H9 (cell line): ENCODE measurements around the gene SKAP1. TPM values are rescaled to one million over a fixed set of nuclear protein-coding genes. Genes with fewer than 3 reads are reported as not detected.

Experiments
- DNase-seq: peaks from one replicate; pipeline ENCODE4 v3.0.0-alpha.2; 2017
- H2AFZ ChIP-seq: one replicate; pipeline ENCODE4 v1.6.1; 2013; ENCODE audit warnings: mild to moderate bottlenecking, low read length, control low read depth, moderate library complexity
- H2AK5ac ChIP-seq: 2 replicates; pipeline ENCODE4 v1.6.1; 2013; ENCODE audit warnings: low read length, control low read depth, mixed read lengths; ENCODE audit not compliant: insufficient read length
- H2BK120ac ChIP-seq: one replicate; pipeline ENCODE4 v1.6.1; 2013; ENCODE audit warnings: low read depth, mild to moderate bottlenecking, low read length, control low read depth, inconsistent platforms; ENCODE audit not compliant: poor library complexity, severe bottlenecking
- H2BK12ac ChIP-seq: 2 replicates; pipeline ENCODE4 v1.6.1; 2013; ENCODE audit warnings: low read length, control low read depth, mixed read lengths, low read depth; ENCODE audit not compliant: insufficient read length
- H2BK15ac ChIP-seq: 2 replicates; pipeline ENCODE4 v1.6.1; 2013; ENCODE audit warnings: low read depth, low read length, control low read depth
- H2BK20ac ChIP-seq: one replicate; pipeline ENCODE4 v1.6.1; 2013; ENCODE audit warnings: low read depth, mild to moderate bottlenecking, low read length, control low read depth, inconsistent platforms; ENCODE audit not compliant: poor library complexity, severe bottlenecking
- H2BK5ac ChIP-seq: 2 replicates; pipeline ENCODE4 v1.6.1; 2013; ENCODE audit warnings: low read length, control low read depth, mixed read lengths; ENCODE audit not compliant: insufficient read length
- H3K14ac ChIP-seq: 2 replicates; pipeline ENCODE4 v1.6.1; 2013; ENCODE audit warnings: low read length, control low read depth; ENCODE audit not compliant: insufficient read depth
- H3K18ac ChIP-seq: 2 replicates; pipeline ENCODE4 v1.6.1; 2013; ENCODE audit warnings: low read depth, mild to moderate bottlenecking, mixed read lengths, low read length, control low read depth; ENCODE audit not compliant: insufficient read length
- H3K23ac ChIP-seq: 2 replicates; pipeline ENCODE4 v1.6.1; 2013; ENCODE audit warnings: low read length, control low read depth, mixed read lengths, low read depth; ENCODE audit not compliant: insufficient read length
- H3K23me2 ChIP-seq: 2 replicates; pipeline ENCODE4 v1.6.1; 2013; ENCODE audit warnings: low read depth, mild to moderate bottlenecking, mixed read lengths, low read length, control low read depth; ENCODE audit not compliant: insufficient read length, poor library complexity, severe bottlenecking
- H3K27ac ChIP-seq: 2 replicates; pipeline ENCODE4 v1.5.1; 2013; ENCODE audit warnings: low read length, control low read depth, mixed read lengths, low read depth; ENCODE audit not compliant: insufficient read length
- H3K27me3 ChIP-seq: 2 replicates; pipeline ENCODE4 v1.6.1; 2013; ENCODE audit warnings: low read length, control low read depth, inconsistent platforms; ENCODE audit not compliant: insufficient read depth
- H3K4ac ChIP-seq: 2 replicates; pipeline ENCODE4 v1.6.1; 2013; ENCODE audit warnings: low read depth, mild to moderate bottlenecking, control low read depth, inconsistent platforms, low read length, moderate library complexity
- H3K4me1 ChIP-seq: 2 replicates; pipeline ENCODE4 v1.6.1; 2013; ENCODE audit warnings: low read length, control low read depth, inconsistent platforms; ENCODE audit not compliant: insufficient read depth
- H3K4me2 ChIP-seq: 2 replicates; pipeline ENCODE4 v1.6.1; 2013; ENCODE audit warnings: low read length, control low read depth, mixed read lengths; ENCODE audit not compliant: insufficient read length, insufficient read depth
- H3K56ac ChIP-seq: 2 replicates; pipeline ENCODE4 v1.6.1; 2013; ENCODE audit warnings: low read depth, mild to moderate bottlenecking, mixed read lengths, low read length, control low read depth; ENCODE audit not compliant: insufficient read length
- H3K79me1 ChIP-seq: 2 replicates; pipeline ENCODE4 v1.6.1; 2013; ENCODE audit warnings: low read depth, mild to moderate bottlenecking, moderate library complexity, low read length, control low read depth, inconsistent platforms; ENCODE audit not compliant: insufficient read depth, poor library complexity, severe bottlenecking
- H3K79me2 ChIP-seq: 2 replicates; pipeline ENCODE4 v1.6.1; 2013; ENCODE audit warnings: low read length, control low read depth, inconsistent platforms; ENCODE audit not compliant: insufficient read depth
- H3K9ac ChIP-seq: 2 replicates; pipeline ENCODE4 v1.6.1; 2013; ENCODE audit warnings: low read length, control low read depth, mixed read lengths; ENCODE audit not compliant: insufficient read length; ENCODE audit errors: extremely low read depth
- H3K9me3 ChIP-seq: one replicate; pipeline ENCODE4 v1.6.1; 2013; ENCODE audit warnings: low read depth, low read length, inconsistent platforms; ENCODE audit not compliant: control insufficient read depth
- H3T11ph ChIP-seq: one replicate; pipeline ENCODE4 v1.6.1; 2013; ENCODE audit warnings: mild to moderate bottlenecking, low read length, control low read depth, inconsistent platforms
- H4K20me1 ChIP-seq: one replicate; pipeline ENCODE4 v1.6.1; 2013; ENCODE audit not compliant: control insufficient read depth, insufficient read length, insufficient read depth
- H4K5ac ChIP-seq: 2 replicates; pipeline ENCODE4 v1.6.1; 2013; ENCODE audit warnings: low read depth, mild to moderate bottlenecking, mixed read lengths, low read length, control low read depth; ENCODE audit not compliant: insufficient read length
- H4K8ac ChIP-seq: replicated peaks from 2 replicates; pipeline ENCODE4 v1.6.1; 2013; ENCODE audit warnings: low read length, control low read depth, mixed read lengths, low read depth; ENCODE audit not compliant: insufficient read length
- H4K91ac ChIP-seq: 2 replicates; pipeline ENCODE4 v1.6.1; 2013; ENCODE audit warnings: low read depth, mild to moderate bottlenecking, moderate library complexity, mixed read lengths, low read length, control low read depth; ENCODE audit not compliant: insufficient read length
- H3K27ac Mint-ChIP-seq, 3 experiments: 2 replicates in 2 of 3; 3 replicates in 1 of 3; pipeline ENCODE4 v1.8.0; 2020 to 2021; ENCODE audit warnings: mixed read lengths in 3 of 3, mild to moderate bottlenecking in 1 of 3, moderate library complexity in 1 of 3
- H3K27me3 Mint-ChIP-seq: 2 replicates; pipeline ENCODE4 v1.8.0; 2021; ENCODE audit warnings: low read depth, mild to moderate bottlenecking, moderate library complexity, mixed read lengths
- H3K36me3 Mint-ChIP-seq, 3 experiments: 2 replicates in 2 of 3; 3 replicates in 1 of 3; pipeline ENCODE4 v1.8.0; 2020 to 2021; ENCODE audit warnings: low read depth in 3 of 3, mixed read lengths in 3 of 3; ENCODE audit not compliant: insufficient read depth in 1 of 3
- H3K4me1 Mint-ChIP-seq, 2 experiments: 2 replicates each; pipeline ENCODE4 v1.8.0; 2020; ENCODE audit warnings: mixed read lengths in 2 of 2
- H3K4me3 Mint-ChIP-seq, 2 experiments: 2 replicates in 1 of 2; 3 replicates in 1 of 2; pipeline ENCODE4 v1.8.0; 2020 to 2021; ENCODE audit warnings: mild to moderate bottlenecking in 2 of 2, mixed read lengths in 2 of 2, moderate library complexity in 1 of 2
- H3K9me3 Mint-ChIP-seq, 2 experiments: 2 replicates in 1 of 2; 3 replicates in 1 of 2; pipeline ENCODE4 v1.8.0; 2020; ENCODE audit warnings: mild to moderate bottlenecking in 2 of 2, mixed read lengths in 2 of 2, moderate library complexity in 1 of 2
- CTCF ChIP-seq: fragments of 200-600 bp; sonication (generic); conservative IDR thresholded peaks from 3 replicates; pipeline ENCODE4 v1.8.0; 2021; ENCODE audit warnings: antibody characterized with exemption, mild to moderate bottlenecking
- WGBS: extraction: QIAGEN DNeasy Blood & Tissue Kit; methylation state at CpG from one replicate; pipeline ENCODE4 v1.1.7; 2013; ENCODE audit warnings: missing lambda C conversion rate, low lambda C conversion rate, mixed read lengths; ENCODE audit not compliant: insufficient read length; ENCODE audit errors: extremely low coverage; 5-methylcytosine and 5-hydroxymethylcytosine counted together
- total RNA-seq: library from RNA; stranded (reverse); gene quantifications from 2 replicates; pipeline ENCODE4 v1.2.1, GENCODE V29; 2021

The SKAP1 gene
- total RNA-seq, 1 experiment from 2014 or later = not detected

- H3K27me3 Mint-ChIP-seq = no peaks in the 10 kb centered on the region
- no CpG with 5 or more reads among the region's 9 CpGs for WGBS
- H3K27ac ChIP-seq = no peak overlapping the region
Observed at GRCh38 chr17:48125829-48126531, 304.0 kb downstream of the SKAP1 start.

More at GRCh38 chr17:48125829-48126531, 304.0 kb downstream of the SKAP1 start:
- Histone ChIP-seq H3K23me2 (no peaks in the 10 kb centered on the region), H2BK12ac (no peak overlapping the region), H4K91ac (no peak overlapping the region), H3K4me2 (no peak overlapping the region), H3K14ac (no peak overlapping the region), H3K79me2 (no peaks in the 10 kb centered on the region), H3K23ac (no peak overlapping the region), H3K18ac (no peak overlapping the region), H3T11ph (no peak overlapping the region), H2AFZ (no peak overlapping the region), H3K27me3 (no peaks in the 10 kb centered on the region), H2BK5ac (no peak overlapping the region), H4K5ac (no peak overlapping the region), H3K9ac (no peak overlapping the region), H2AK5ac (no peak overlapping the region), H2BK20ac (no peak overlapping the region), H4K8ac (no peak overlapping the region), H3K79me1 (no peaks in the 10 kb centered on the region), H3K9me3 (no peaks in the 10 kb centered on the region), H3K4me1 (no peaks in the 10 kb centered on the region), H3K4ac (no peak overlapping the region), H3K56ac (no peak overlapping the region), H2BK120ac (no peak overlapping the region), H2BK15ac (no peak overlapping the region), H4K20me1 (no peaks in the 10 kb centered on the region)
- DNase-seq = no peak
- Mint-ChIP-seq H3K4me1 (peaks cover 9 to 15% of the 10 kb centered on the region in 2 experiments), H3K36me3 (peaks cover 8 to 29% (median 21%) of the 10 kb centered on the region in 3 experiments; a peak in 6 of 7 replicates), H3K27ac (peak overlapping the region in 1 of 3 experiments; percentile 10; a peak in 1 of 7 replicates), H3K9me3 (no peaks in the 10 kb centered on the region), H3K4me3 (no peak overlapping the region)
- TF ChIP-seq CTCF = no peak
